AG10803 (cell line): ENCODE measurements around the gene INPP5A.

Experiments
- DNase-seq: peaks from one replicate; pipeline ENCODE4 v3.0.0; 2010; ENCODE audit warnings: low read depth
- H3K4me3 ChIP-seq: 2 replicates; pipeline ENCODE4 v1.5.1; 2011; ENCODE audit warnings: mild to moderate bottlenecking, low read length, control low read depth
- CTCF ChIP-seq: conservative IDR thresholded peaks from 2 replicates; pipeline ENCODE4 v1.5.1; 2011; ENCODE audit warnings: mild to moderate bottlenecking, low read length, control low read depth, inconsistent platforms

INPP5A gene

DNA sequence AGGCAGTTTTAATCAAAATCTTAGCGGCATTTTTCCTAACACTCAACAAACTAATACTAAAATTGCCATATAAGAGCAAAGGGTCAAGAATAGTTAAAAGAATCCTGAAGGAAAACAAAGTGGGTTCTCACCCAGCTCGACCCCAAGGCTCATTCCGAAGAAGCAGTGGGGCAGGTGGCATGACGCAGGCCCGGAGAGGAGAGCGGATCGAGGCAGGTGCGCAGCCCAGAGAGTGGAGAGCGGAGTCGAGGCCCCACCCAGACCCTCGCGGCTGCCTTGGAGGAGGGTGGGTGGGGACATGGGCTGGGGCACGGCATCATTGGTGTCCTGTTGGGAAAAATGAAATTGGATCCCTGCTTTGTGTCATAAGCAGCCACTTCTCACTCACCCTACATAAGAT, 109.8 kb downstream of the INPP5A start:
- H3K4me3 ChIP-seq, result no peak overlapping the region
- no peak for TF ChIP-seq CTCF
- DNase-seq, result no peak

GRCh38 chr10:132648072-132648850, 110.7 kb downstream of the INPP5A start:
- TF ChIP-seq CTCF, result no peak

DNA sequence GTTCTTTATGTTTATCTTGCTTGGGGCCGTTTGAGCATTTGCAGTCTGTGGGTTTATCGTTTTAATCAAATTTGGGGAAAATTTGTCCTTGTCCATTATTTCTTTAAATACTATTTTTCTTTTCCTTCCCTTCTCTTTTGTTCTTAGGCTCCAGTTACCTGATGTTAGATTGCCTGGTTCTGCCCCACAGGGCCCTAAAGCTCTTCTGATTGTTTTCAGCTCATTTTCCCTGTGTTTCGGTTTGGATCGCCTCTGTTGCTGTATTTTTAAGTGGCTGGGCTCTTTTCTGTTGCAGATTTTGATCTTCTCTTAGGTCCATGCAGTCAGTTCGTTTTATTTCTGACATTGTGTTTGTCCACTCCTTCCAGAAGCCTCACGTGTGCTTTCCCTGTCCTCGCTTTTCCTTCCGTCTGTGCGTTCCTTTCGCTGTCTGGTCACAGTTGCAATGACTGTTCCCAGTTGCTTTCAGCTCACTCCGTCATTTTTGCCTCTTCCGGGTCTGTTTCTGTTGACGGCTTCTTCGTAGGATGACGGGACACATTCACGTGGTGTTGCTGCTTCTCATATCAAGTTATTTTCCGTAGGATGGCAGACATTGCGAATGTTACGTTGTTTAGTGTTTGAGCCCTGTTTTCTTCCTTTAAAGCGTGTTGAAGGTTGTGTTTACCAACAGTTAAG, 111.4 kb downstream of the INPP5A start:
- no peak overlapping the region for H3K4me3 ChIP-seq
- no peak for TF ChIP-seq CTCF
- DNase-seq, result no peak

More at GRCh38 chr10:132648072-132648850, 110.7 kb downstream of the INPP5A start:
- H3K4me3 ChIP-seq, result no peak overlapping the region
- no peak for DNase-seq

DNA sequence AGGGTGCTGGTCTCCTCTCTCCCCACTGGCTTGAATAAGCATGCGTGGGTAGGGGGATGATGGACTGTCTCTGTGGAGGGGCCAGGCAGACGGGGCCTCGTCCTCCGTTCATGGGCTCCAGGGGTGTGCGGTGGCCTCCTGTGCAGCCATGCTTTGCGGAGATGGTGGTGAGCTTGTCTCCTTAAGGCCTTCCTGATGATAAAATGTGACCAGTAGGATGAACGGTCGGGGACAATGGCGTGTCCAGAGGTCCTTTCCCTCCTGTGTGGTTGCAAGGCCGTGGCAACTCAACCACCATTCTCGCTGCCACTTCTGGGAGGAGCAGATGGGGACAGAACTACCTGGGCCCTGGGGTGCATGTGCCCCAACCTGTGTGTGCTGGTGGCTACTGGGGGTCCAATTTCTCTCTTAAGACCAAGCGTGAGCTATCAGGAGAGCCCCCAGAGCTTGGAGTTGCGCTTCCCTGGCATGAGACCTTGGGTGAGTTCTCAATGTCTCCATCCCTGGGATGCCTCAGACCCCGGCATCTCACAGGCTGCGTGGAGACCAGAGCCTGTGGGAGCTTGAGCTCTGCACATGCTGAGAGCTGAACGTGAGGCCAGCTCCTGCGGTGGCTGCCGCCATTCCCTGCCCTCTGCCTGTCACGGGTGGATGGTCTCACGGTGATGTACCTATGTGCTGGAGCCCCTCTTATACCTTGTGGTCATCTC, 112.2 kb downstream of the INPP5A start:
- no peak for DNase-seq
- no peak for TF ChIP-seq CTCF
- H3K4me3 ChIP-seq, result no peak overlapping the region

DNA sequence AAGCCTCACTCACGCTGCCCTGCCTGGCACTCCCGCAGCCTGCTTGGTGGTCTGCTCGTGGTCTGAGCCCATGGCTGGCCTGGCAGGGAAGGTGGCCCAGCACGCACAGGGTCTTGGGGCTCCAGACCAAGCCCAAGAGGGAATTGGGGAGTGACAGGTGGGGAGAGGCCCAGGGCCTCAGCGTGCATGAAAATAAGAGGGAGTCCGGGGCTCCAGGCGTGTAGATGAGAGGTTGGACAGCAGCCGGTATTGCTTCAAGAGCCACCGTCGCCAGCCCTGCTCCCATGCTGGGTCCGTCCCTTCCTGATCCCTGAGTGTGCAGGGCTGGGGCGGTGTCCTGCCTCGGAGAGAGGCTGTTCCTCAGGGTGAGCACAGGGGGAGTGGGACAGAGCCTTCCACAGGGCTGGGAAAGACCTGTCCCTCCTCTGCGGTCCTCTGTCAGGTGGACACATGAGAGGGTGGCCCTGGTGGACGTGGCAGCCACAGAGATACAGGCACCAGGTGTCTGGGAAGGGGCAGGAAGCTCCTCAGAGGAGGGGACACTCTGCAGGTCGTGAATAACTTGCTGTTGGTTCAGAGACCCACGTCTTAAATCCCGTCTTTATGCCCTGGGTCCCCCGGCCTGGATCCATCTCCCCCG, 113.1 kb downstream of the INPP5A start:
- no peak for DNase-seq
- TF ChIP-seq CTCF, result no peak
- H3K4me3 ChIP-seq, result no peak overlapping the region

GRCh38 chr10:132651511-132652029, 114.0 kb downstream of the INPP5A start:
- no peak for TF ChIP-seq CTCF
- no peak for DNase-seq
- no peak overlapping the region for H3K4me3 ChIP-seq
